ENCODE data around the gene KDM5A. TPM values are rescaled to one million over a fixed set of nuclear protein-coding genes. Genes with fewer than 3 reads are reported as not detected.

The KDM5A gene
- total and polyA plus RNA-seq, 10 of the 15 experiments (the other 5 are each of a cell fraction or from before 2014, with no cell fraction given), result 9.0 to 59.9 (median 27.7) TPM

DNA sequence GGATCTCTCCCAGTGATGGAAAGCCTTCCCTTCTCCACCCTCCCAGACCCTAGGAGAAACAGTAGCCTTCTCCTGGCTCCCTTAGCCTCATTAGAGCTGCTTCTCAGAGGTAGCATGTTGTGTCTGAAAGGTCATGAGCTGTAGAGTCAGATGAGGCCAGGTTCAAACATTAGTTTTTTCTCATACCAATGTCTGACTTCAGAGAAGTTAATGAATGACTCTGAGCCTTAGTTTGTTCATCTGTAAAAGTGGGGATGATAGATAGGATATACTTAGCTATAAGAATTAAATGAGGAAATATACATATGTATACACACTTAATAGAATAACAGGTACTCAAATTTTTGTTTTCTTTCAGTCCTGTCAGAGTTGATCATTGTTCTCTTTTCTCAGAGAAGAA is 127.0 kb downstream of the KDM5A start (continued):
- TF ChIP-seq CREM (IDR thresholded peaks at IDR 0.05; ENCODE audit: low read depth) (no peak), BMI1 (IDR thresholded peaks at IDR 0.05; ENCODE audit: borderline replicate concordance) (no peak)

DNA sequence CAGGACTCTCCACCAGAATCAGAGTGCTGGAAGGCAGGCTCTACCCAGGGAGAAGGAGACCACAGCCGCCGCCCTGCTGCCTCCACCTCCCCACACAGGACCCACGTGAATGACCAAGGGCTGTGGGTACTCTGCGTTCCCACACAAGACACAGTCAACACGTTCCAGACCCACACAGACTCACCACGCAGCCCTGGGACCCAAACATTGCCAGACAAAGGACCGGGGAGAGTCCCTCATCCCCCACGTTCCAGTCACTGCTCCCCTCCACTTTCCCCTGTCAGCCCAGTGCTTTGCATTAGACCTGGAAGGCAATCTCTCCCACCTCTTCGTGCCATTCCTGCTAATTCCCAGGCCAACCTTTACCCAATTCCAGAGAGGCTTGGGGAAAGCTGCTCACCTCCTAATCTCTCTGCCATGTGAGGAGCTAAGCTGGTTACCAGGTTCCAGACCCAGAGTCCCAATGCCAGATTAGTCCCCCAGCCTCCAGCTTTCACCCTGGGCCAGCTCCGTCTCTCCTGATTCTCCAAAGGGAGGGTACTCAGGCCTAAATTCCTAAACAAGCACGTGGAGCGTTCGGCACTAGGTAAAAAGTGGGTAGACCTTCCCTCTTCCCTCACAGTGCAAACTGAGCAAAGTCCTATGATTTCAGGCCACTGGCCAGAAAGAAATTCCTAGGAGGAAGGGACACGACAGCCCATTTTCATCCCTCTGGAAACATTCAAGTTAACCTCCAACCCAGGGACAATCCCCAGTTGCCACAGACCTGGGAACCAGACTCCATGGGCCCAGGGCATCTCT is 131.4 kb downstream of the KDM5A start:
- no peak for FAIRE-seq
- in situ Hi-C loops (cut with MboI), result no loop called here
- TF ChIP-seq SMC3 (IDR thresholded peaks at IDR 0.05; ENCODE audit: borderline replicate concordance, low read length), result no peak
- no peak for TF ChIP-seq GABPA (IDR thresholded peaks at IDR 0.05; ENCODE audit: low read depth)
- no peak for TF ChIP-seq ZNF207 (IDR thresholded peaks at IDR 0.05; ENCODE audit: borderline replicate concordance)
- TF ChIP-seq ZNF274 (IDR thresholded peaks at IDR 0.05; ENCODE audit: insufficient read depth, insufficient read length), result no peak
- TF ChIP-seq RUNX3 (IDR thresholded peaks at IDR 0.05; ENCODE audit: low read length), result no peak
- TF ChIP-seq, protein P1, sequence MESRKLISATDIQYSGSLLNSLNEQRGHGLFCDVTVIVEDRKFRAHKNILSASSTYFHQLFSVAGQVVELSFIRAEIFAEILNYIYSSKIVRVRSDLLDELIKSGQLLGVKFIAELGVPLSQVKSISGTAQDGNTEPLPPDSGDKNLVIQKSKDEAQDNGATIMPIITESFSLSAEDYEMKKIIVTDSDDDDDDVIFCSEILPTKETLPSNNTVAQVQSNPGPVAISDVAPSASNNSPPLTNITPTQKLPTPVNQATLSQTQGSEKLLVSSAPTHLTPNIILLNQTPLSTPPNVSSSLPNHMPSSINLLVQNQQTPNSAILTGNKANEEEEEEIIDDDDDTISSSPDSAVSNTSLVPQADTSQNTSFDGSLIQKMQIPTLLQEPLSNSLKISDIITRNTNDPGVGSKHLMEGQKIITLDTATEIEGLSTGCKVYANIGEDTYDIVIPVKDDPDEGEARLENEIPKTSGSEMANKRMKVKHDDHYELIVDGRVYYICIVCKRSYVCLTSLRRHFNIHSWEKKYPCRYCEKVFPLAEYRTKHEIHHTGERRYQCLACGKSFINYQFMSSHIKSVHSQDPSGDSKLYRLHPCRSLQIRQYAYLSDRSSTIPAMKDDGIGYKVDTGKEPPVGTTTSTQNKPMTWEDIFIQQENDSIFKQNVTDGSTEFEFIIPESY (IDR thresholded peaks at IDR 0.05), result no peak
- no peak for TF ChIP-seq ZNF24 (IDR thresholded peaks at IDR 0.05)
- TF ChIP-seq SIN3A (IDR thresholded peaks at IDR 0.05; ENCODE audit: low read depth, low read length), result no peak
- no peak for TF ChIP-seq POU2F2 (IDR thresholded peaks at IDR 0.05; ENCODE audit: borderline replicate concordance, low read depth, low read length)
- TF ChIP-seq WRNIP1 (IDR thresholded peaks at IDR 0.05; ENCODE audit: borderline replicate concordance, low read depth, low read length), result no peak
- TF ChIP-seq, protein P2, sequence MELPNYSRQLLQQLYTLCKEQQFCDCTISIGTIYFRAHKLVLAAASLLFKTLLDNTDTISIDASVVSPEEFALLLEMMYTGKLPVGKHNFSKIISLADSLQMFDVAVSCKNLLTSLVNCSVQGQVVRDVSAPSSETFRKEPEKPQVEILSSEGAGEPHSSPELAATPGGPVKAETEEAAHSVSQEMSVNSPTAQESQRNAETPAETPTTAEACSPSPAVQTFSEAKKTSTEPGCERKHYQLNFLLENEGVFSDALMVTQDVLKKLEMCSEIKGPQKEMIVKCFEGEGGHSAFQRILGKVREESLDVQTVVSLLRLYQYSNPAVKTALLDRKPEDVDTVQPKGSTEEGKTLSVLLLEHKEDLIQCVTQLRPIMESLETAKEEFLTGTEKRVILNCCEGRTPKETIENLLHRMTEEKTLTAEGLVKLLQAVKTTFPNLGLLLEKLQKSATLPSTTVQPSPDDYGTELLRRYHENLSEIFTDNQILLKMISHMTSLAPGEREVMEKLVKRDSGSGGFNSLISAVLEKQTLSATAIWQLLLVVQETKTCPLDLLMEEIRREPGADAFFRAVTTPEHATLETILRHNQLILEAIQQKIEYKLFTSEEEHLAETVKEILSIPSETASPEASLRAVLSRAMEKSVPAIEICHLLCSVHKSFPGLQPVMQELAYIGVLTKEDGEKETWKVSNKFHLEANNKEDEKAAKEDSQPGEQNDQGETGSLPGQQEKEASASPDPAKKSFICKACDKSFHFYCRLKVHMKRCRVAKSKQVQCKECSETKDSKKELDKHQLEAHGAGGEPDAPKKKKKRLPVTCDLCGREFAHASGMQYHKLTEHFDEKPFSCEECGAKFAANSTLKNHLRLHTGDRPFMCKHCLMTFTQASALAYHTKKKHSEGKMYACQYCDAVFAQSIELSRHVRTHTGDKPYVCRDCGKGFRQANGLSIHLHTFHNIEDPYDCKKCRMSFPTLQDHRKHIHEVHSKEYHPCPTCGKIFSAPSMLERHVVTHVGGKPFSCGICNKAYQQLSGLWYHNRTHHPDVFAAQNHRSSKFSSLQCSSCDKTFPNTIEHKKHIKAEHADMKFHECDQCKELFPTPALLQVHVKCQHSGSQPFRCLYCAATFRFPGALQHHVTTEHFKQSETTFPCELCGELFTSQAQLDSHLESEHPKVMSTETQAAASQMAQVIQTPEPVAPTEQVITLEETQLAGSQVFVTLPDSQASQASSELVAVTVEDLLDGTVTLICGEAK (IDR thresholded peaks at IDR 0.05; ENCODE audit: borderline replicate concordance), result no peak
- no peak for TF ChIP-seq SREBF2 (IDR thresholded peaks at IDR 0.05; ENCODE audit: low read length)
- no peak for TF ChIP-seq ZNF622 (IDR thresholded peaks at IDR 0.05)

More for the DNA sequence above, 131.4 kb downstream of the KDM5A start:
- intact Hi-C loops (cut with micrococcal nuclease; ENCODE audit: unreplicated experiment), result no loop called here
- H3K79me2 ChIP-seq (ENCODE audit: control insufficient read depth, insufficient read depth, low read length), result no peaks in the 10 kb centered on the region
- BruUV-seq (replicated peaks), result no TSS peak
- no peak overlapping the region for H3K4me2 ChIP-seq (ENCODE audit: control insufficient read depth, insufficient read depth)
- no peak overlapping the region for H3K27ac ChIP-seq (ENCODE audit: control insufficient read depth, insufficient read depth)
- CTCF ChIA-PET, result interaction anchor here (0.7 kb wide), 1 partner anchor 11 kb away, joined by 3 read pairs; no protein-coding TSS in a partner anchor
- no peaks in the 10 kb centered on the region for H3K36me3 ChIP-seq (ENCODE audit: control insufficient read depth in 2 of 2, insufficient read depth in 2 of 2, low read length in 1 of 2)
- WGBS (ENCODE audit: insufficient coverage, insufficient replicate concordance, low lambda C conversion rate, missing lambda C conversion rate), result 30% methylated on average over 14 of the region's 14 CpGs
- RAD21 ChIA-PET (ENCODE audit: unreplicated experiment), result no interaction called here
- H2AFZ ChIP-seq (ENCODE audit: control insufficient read depth, low read depth, low read length), result no peak overlapping the region
- no peaks in the 10 kb centered on the region for H4K20me1 ChIP-seq (ENCODE audit: control insufficient read depth, insufficient read depth)
- SMC1A ChIA-PET (ENCODE audit: uncharacterized antibody, unreplicated experiment), result no interaction called here
- POLR2A ChIA-PET, result interaction anchor here (0.5 kb wide), 1 partner anchor 58 kb away, joined by 4 read pairs; no protein-coding TSS in a partner anchor
- no peaks in the 10 kb centered on the region for H3K9me3 ChIP-seq (replicated peaks; ENCODE audit: control insufficient read depth, insufficient read depth, low read length)
- no peak overlapping the region for H3K4me3 ChIP-seq
- DNase-seq (ENCODE audit: low read depth, low spot score) (no peak), ATAC-seq (no peak)
- H3K9ac ChIP-seq (ENCODE audit: control insufficient read depth, insufficient read depth, low read length), result no peak overlapping the region
- H3K4me1 ChIP-seq (ENCODE audit: control insufficient read depth, insufficient read depth, low read length), result no peaks in the 10 kb centered on the region
- peaks cover 0 to 6% of the 10 kb centered on the region in 2 experiments; a peak in 2 of 4 replicates for H3K27me3 ChIP-seq (replicated peaks in 1 of 2; ENCODE audit: control insufficient read depth in 2 of 2, insufficient read depth in 2 of 2, low read length in 1 of 2)
